HEK293 (cell line): Measurements from ENCODE around the gene PSMC3.

Source experiments
- CTCF ChIA-PET: fragments of 350-600 bp; formaldehyde crosslinking; extraction: SDS; loops from one replicate; lab custom pipeline; 2021; ENCODE audit warnings: antibody characterized with exemption; lab: Yijun Ruan, JAX
- POLR2A ChIA-PET: fragments of 300-600 bp; formaldehyde crosslinking; extraction: SDS; loops from one replicate; lab custom pipeline; 2020; ENCODE audit warnings: antibody characterized with exemption, inconsistent platforms; lab: Yijun Ruan, JAX
- H3K27ac ChIP-seq: fragments of 200-500 bp; sonication (Bioruptor generic); 2 replicates; pipeline ENCODE4 v1.5.1; 2014; ENCODE audit warnings: low read depth, low read length, control low read depth, inconsistent platforms; ENCODE audit errors: extremely low read depth
- H3K36me3 ChIP-seq, 2 experiments: fragments of 200-500 bp in 1 of 2; sonication (Bioruptor generic) in 1 of 2; 1 replicate in 1 of 2; 2 replicates in 1 of 2; pipeline ENCODE4 v1.5.1; 2014 to 2017; ENCODE audit warnings: inconsistent platforms in 2 of 2, low read length in 2 of 2; ENCODE audit not compliant: control insufficient read depth in 2 of 2, insufficient read depth in 1 of 2
- H3K4me1 ChIP-seq: fragments of 200-500 bp; sonication (Bioruptor generic); 2 replicates; pipeline ENCODE4 v1.5.1; 2014; ENCODE audit warnings: mild to moderate bottlenecking, low read length, inconsistent platforms; ENCODE audit not compliant: control insufficient read depth, insufficient read depth
- H3K4me3 ChIP-seq: 2 replicates; pipeline ENCODE4 v1.5.1; 2011; ENCODE audit warnings: low read depth, mild to moderate bottlenecking, control low read depth, low read length, moderate library complexity
- H3K9me3 ChIP-seq: fragments of 200-500 bp; sonication (Bioruptor generic); 2 replicates; pipeline ENCODE4 v1.5.1; 2014; ENCODE audit warnings: low read depth, low read length, inconsistent platforms; ENCODE audit not compliant: control insufficient read depth, insufficient read depth
- GLI4 ChIP-seq: fragments of 450-650 bp; formaldehyde crosslinking; IDR thresholded peaks from 2 replicates; pipeline ENCODE4 v1.5.1; 2016; ENCODE audit warnings: missing biosample characterization, missing genetic modification characterization
- GLIS1 ChIP-seq: fragments of 450-650 bp; formaldehyde crosslinking; IDR thresholded peaks from 2 replicates; pipeline ENCODE4 v1.5.1; 2016; ENCODE audit warnings: missing biosample characterization, missing genetic modification characterization
- HOXA7 ChIP-seq: sonication (generic); formaldehyde crosslinking; IDR thresholded peaks from 2 replicates; pipeline ENCODE4 v1.8.1; 2022; ENCODE audit warnings: missing genetic modification reagents, borderline replicate concordance
- REPIN1 ChIP-seq: fragments of 450-650 bp; formaldehyde crosslinking; IDR thresholded peaks from 2 replicates; pipeline ENCODE4 v1.5.1; 2017; ENCODE audit warnings: missing biosample characterization, missing genetic modification characterization, low read depth
- SCRT2 ChIP-seq: fragments of 450-650 bp; formaldehyde crosslinking; IDR thresholded peaks from 2 replicates; pipeline ENCODE4 v1.5.1; 2016; ENCODE audit warnings: missing biosample characterization, missing genetic modification characterization
- YY2 ChIP-seq: fragments of 450-650 bp; formaldehyde crosslinking; IDR thresholded peaks from 2 replicates; pipeline ENCODE4 v1.5.1; 2016; ENCODE audit warnings: missing biosample characterization, missing genetic modification characterization
- ZNF221 ChIP-seq: fragments of 450-650 bp; formaldehyde crosslinking; IDR thresholded peaks from 2 replicates; pipeline ENCODE4 v1.5.1; 2017; ENCODE audit warnings: missing biosample characterization, missing genetic modification characterization, borderline replicate concordance
- ZNF292 ChIP-seq: fragments of 450-650 bp; formaldehyde crosslinking; IDR thresholded peaks from 2 replicates; pipeline ENCODE4 v1.5.1; 2016; ENCODE audit warnings: low read depth, missing biosample characterization, missing genetic modification characterization, borderline replicate concordance
- ZNF416 ChIP-seq: fragments of 450-650 bp; formaldehyde crosslinking; IDR thresholded peaks from 2 replicates; pipeline ENCODE4 v1.5.1; 2016; ENCODE audit warnings: missing biosample characterization, missing genetic modification characterization
- ZNF530 ChIP-seq: fragments of 450-650 bp; formaldehyde crosslinking; IDR thresholded peaks from 2 replicates; pipeline ENCODE4 v1.5.1; 2016; ENCODE audit warnings: low read depth, missing biosample characterization, missing genetic modification characterization
- ZNF664 ChIP-seq: fragments of 450-650 bp; formaldehyde crosslinking; IDR thresholded peaks from 2 replicates; pipeline ENCODE4 v1.5.1; 2016; ENCODE audit warnings: missing biosample characterization, missing genetic modification characterization
- TF ChIP-seq, protein P1 (sequence below): fragments of 450-650 bp; formaldehyde crosslinking; IDR thresholded peaks from 2 replicates; pipeline ENCODE4 v1.5.1; 2016; ENCODE audit warnings: missing biosample characterization, missing genetic modification characterization
- TF ChIP-seq, protein P2 (sequence below): fragments of 450-650 bp; formaldehyde crosslinking; IDR thresholded peaks from 2 replicates; pipeline ENCODE4 v1.5.1; 2016; ENCODE audit warnings: missing biosample characterization, missing genetic modification characterization
- TF ChIP-seq, protein P3 (sequence below): fragments of 450-650 bp; formaldehyde crosslinking; IDR thresholded peaks from 2 replicates; pipeline ENCODE4 v1.5.1; 2017; ENCODE audit warnings: missing biosample characterization, missing genetic modification characterization
- TF ChIP-seq, protein P4 (sequence below): fragments of 450-650 bp; formaldehyde crosslinking; IDR thresholded peaks from 2 replicates; pipeline ENCODE4 v1.5.1; 2016; ENCODE audit warnings: missing biosample characterization, missing genetic modification characterization

The PSMC3 gene

DNA sequence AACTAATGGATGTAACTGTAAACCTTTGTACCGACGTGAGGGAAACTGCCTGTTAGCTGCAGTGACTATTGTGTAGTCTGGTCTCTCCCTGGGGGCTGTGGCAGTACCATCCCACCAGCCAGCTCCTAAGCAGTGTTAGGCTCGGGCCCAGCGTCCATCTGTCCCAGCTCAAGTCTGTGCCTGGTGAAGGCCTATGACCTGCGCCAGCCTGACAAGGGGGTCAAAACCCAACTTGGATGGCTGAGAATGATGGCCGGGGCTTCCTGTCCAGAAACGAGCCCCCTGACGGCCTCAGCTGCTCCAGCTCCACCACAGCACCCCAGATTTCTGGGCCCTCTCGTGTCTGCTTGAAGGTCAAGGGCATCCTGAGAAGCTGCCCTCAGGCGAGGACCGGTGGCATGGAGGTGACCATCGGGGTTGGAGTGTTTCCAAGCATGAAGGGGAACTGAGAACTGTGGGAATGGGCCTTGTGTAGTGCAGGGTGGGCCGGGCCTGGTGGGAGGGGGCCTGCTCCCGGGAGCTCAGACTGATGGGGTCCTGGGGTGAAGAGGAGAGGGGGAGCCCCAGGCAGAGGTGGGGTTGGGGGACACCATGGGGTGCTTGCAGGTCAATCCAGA, 33.6 kb downstream of the PSMC3 start (continued):
- TF ChIP-seq, protein P1, sequence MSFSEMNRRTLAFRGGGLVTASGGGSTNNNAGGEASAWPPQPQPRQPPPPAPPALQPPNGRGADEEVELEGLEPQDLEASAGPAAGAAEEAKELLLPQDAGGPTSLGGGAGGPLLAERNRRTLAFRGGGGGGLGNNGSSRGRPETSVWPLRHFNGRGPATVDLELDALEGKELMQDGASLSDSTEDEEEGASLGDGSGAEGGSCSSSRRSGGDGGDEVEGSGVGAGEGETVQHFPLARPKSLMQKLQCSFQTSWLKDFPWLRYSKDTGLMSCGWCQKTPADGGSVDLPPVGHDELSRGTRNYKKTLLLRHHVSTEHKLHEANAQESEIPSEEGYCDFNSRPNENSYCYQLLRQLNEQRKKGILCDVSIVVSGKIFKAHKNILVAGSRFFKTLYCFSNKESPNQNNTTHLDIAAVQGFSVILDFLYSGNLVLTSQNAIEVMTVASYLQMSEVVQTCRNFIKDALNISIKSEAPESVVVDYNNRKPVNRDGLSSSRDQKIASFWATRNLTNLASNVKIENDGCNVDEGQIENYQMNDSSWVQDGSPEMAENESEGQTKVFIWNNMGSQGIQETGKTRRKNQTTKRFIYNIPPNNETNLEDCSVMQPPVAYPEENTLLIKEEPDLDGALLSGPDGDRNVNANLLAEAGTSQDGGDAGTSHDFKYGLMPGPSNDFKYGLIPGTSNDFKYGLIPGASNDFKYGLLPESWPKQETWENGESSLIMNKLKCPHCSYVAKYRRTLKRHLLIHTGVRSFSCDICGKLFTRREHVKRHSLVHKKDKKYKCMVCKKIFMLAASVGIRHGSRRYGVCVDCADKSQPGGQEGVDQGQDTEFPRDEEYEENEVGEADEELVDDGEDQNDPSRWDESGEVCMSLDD (tag by site-specific recombination) = no peak
- TF ChIP-seq, protein P2, sequence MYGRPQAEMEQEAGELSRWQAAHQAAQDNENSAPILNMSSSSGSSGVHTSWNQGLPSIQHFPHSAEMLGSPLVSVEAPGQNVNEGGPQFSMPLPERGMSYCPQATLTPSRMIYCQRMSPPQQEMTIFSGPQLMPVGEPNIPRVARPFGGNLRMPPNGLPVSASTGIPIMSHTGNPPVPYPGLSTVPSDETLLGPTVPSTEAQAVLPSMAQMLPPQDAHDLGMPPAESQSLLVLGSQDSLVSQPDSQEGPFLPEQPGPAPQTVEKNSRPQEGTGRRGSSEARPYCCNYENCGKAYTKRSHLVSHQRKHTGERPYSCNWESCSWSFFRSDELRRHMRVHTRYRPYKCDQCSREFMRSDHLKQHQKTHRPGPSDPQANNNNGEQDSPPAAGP = no peak
- TF ChIP-seq HOXA7 (CRISPR knock-in tag) (no peak), ZNF416 (tag by site-specific recombination) (no peak), ZNF664 (tag by site-specific recombination) (no peak), REPIN1 (tag by site-specific recombination) (no peak), GLIS1 (tag by site-specific recombination) (no peak), GLI4 (tag by site-specific recombination) (no peak), ZNF530 (no peak), YY2 (tag by site-specific recombination) (no peak), ZNF221 (no peak), ZNF292 (tag by site-specific recombination) (no peak)
- TF ChIP-seq, protein P3, sequence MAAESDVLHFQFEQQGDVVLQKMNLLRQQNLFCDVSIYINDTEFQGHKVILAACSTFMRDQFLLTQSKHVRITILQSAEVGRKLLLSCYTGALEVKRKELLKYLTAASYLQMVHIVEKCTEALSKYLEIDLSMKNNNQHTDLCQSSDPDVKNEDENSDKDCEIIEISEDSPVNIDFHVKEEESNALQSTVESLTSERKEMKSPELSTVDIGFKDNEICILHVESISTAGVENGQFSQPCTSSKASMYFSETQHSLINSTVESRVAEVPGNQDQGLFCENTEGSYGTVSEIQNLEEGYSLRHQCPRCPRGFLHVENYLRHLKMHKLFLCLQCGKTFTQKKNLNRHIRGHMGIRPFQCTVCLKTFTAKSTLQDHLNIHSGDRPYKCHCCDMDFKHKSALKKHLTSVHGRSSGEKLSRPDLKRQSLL (tag by site-specific recombination) = no peak
- TF ChIP-seq, all 188 proteins: peak for 0

- POLR2A ChIA-PET = interaction anchor here (1.0 kb wide), 1 partner anchor 8 kb away, joined by 3 read pairs; no protein-coding TSS in a partner anchor
- Histone ChIP-seq H3K9me3 (no peaks in the 10 kb centered on the region), H3K4me1 (no peaks in the 10 kb centered on the region), H3K27ac (no peak overlapping the region), H3K36me3 (no peaks in the 10 kb centered on the region), H3K4me3 (no peak overlapping the region)
- CTCF ChIA-PET = interaction anchor here (0.5 to 2.1 kb wide), 5 partner anchors 18 to 64 kb away, joined by 3 to 10 read pairs (median 4); no protein-coding TSS in a partner anchor
- TF ChIP-seq, protein P4, sequence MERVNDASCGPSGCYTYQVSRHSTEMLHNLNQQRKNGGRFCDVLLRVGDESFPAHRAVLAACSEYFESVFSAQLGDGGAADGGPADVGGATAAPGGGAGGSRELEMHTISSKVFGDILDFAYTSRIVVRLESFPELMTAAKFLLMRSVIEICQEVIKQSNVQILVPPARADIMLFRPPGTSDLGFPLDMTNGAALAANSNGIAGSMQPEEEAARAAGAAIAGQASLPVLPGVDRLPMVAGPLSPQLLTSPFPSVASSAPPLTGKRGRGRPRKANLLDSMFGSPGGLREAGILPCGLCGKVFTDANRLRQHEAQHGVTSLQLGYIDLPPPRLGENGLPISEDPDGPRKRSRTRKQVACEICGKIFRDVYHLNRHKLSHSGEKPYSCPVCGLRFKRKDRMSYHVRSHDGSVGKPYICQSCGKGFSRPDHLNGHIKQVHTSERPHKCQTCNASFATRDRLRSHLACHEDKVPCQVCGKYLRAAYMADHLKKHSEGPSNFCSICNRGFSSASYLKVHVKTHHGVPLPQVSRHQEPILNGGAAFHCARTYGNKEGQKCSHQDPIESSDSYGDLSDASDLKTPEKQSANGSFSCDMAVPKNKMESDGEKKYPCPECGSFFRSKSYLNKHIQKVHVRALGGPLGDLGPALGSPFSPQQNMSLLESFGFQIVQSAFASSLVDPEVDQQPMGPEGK (tag by site-specific recombination) = no peak
- 0 out of 2 replicates have a peak, but pooled peaks have one; percentile 11 for TF ChIP-seq SCRT2 (tag by site-specific recombination)
Measured at GRCh38 chr11:47391711-47392432, 34.4 kb downstream of the PSMC3 start.
